GM19463 (cell line): Measurements from ENCODE around the gene SAMD4B.
"Not testable (repeated sequence)": the region's sequence is repeated elsewhere in the genome, so short reads cannot be mapped to it uniquely, and the experiment has no call there.

Source experiments
- ATAC-seq: cut with Tn5 transposase; IDR thresholded peaks from one replicate; pipeline ENCODE4 v1.9.1; 2021; ENCODE audit warnings: mild to moderate bottlenecking, moderate library complexity; ENCODE audit not compliant: unreplicated experiment

The SAMD4B gene

DNA sequence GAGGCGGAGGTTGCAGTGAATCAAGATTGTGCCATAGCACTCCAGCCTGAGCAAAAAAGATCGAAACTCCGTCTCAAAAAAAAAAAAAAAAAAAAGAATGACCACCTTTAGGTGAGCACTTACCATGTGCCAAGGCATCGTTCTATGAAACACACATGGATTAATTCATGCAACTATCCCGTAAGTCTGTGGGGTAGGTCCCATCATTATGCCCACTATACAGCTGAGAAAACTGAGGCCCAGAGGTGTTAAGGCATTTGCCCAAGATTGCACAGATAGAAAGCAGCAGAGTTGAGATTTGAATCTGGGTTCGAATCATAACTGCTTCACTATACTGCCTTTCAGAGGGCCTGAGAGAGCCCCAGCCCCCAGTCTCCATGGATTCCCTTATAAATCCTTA is 8.7 kb upstream of the SAMD4B start:
- ATAC-seq, result no peak

DNA sequence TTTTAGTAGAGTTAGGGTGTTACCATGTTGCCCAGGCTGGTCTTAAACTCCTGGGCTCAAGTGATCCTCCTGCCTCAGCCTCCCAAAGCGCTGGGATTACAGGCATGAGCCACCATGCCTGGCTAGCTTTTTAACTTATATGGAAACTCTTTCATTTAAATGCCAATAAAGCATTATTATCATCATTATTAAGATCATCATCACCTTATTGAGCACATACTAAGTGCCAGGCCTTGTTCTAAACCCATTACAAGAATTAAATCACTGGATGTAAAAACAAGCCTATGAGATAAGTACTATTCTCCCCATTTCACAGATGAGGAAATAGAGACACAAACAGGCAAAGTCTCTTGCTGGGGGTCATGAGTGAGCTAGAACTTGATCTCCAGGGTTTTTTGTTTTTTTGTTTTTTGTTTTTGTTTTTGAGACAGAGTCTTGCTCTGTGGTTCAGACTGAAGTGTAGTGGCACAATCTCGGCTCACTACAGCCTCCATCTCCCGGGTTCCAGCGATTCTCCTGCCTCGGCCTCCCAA is 7.7 kb upstream of the SAMD4B start:
- no peak for ATAC-seq

DNA sequence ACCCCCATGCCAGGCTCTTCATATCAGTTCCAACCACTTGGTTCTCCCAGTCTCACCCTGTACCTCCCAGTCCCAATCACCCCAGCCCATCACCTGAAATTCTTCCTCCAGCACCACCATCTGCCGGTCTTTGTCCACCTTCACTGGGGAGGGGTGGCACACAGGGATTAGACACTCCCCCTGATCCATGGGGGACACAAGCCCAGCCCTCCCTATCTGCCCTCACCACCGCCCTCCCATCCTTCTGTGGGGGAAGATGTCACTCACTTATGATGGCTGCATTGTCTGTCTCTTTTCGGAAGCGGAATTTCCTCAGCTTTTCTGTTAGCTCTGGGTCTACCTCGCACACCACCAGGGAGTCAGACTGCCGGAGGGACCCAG is 7.1 kb upstream of the SAMD4B start:
- ATAC-seq, result no peak

DNA sequence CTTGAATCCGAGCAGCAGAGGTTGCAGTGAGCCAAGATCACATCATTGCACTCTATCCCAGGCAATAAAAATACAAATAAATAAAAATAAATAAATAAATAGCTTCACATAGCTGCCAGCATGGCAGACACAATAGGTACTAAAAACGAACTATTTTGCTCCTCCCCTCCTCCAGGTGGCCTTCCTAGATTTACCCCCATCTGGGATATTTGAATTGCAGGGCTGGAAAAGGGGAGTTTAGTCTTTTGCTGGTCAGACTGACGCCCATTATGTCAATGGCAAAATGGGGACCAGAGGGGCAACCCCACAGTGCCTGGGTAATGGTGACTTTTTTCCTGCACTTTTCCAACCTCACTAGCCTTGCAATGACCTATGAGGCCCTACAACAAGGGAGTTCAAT is 5.7 kb upstream of the SAMD4B start:
- no peak for ATAC-seq

DNA sequence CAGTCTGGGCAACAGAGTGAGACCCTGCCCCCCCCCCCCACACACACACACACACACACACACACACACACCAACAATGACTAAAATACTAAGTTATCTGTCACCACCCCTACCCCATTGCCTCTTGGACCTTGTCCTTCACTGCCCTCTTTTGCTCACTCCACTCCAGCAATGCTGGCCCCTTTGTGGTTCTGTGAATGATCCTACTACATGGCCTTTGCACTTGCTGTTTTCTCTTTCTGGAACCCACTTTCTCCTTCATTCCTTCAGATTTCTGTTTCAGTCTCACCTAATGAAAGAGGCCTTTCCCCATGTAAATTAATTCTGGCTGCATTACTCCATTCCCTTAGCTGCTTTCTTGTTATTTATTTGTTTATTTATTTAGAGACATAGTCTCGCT is 2.5 kb upstream of the SAMD4B start:
- ATAC-seq, result no peak

DNA sequence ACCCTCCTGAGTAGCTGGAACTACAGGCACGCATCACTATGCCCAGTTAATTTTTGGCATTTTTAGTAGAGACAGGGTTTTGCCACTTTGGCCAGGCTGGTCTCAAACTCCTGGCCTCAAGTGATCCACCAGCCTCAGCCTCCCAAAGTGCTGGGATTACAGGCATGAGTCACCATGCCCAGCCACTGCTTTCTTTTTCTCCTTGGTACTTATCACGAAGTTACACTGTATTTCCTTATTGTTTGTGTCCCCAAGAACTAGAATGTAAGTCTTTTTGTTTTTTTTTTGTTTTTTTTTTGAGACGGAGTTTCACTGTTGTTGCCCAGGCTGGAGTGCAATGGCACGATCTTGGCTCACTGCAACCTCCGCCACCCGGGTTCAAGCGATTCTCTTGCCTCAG is 2.1 kb upstream of the SAMD4B start:
- not testable (repeated sequence) for ATAC-seq

DNA sequence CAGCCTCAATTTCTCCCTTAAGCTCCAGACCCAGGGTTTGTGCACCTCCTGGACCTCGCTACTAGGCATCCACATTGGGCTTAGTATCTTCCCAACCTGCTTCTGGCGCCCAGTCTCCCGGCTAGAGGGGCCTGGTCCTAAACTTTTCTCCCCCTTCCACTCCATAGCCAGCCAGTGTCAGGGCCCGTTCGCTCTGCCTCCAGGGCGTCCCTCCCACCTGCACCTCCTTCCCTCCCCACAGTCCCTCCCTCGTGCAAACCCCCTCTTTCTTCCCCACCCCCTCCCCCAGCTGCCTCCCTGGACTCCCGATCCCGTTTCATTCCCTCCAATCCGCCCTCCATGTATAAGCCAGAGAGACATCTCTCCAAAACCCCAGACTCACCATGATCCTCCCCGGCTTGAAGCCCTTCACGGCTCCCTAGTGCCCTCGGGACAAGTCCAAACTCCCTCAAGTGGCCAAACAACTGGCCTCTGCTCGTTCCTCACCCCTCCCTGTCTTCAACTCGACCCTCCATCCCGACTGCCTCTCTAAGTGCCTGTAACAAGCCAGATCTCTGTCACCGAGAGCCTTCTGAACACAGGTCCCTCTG is 997 bp upstream of the SAMD4B start:
- ATAC-seq, result no peak

DNA sequence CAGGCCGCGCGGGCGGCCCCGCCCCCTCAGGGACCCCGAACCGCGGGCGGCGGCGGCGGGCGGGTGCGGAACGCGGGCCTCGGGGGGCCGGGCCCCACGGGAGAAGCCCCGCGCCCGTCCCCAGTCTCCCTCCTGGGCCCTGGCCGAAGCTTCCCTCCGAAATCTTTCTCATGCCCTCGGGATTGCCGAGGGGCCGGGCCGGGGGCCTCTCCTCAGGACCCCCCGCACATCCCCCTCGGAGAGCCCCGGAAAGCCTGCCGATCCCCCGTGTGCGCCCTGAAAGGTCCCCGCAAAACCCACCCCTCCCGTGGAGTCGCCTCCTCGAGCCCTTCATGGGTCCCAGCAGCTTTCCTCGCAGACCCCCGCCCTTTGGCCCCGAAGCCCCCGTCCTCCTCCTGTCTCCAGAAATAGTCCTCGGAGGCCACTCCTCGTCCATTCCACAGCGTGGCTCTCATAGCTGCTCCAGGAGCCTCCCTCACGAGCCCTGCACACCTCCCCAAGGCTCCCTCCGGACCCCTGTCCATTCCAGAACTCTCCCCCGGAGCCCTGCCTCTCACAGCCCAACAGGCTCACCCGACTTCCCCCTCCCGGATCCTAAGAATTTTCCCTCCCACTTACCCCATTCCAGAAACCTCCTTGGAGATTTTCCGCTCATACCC is 555 bp downstream of the SAMD4B start:
- no peak for ATAC-seq

DNA sequence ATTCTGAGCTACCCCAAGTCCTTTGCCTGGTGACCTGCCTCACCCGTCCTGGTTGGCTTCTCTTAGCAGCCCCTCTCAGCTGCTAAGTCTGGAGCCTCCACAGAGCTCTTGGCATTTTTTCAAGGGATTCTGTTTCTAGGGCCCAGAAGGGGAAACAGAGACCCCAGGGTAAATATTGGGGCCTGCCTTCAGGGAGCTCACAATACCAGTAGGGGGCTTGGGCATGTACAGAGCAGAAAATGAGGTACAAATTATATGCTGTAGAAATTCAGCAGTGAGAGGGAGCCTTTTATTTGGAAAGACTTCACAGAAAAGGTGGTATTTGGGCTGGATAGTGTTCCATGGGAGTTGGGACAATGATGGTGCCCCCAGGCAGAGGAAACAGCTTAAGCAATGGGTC is 3.7 kb downstream of the SAMD4B start:
- no peak for ATAC-seq

DNA sequence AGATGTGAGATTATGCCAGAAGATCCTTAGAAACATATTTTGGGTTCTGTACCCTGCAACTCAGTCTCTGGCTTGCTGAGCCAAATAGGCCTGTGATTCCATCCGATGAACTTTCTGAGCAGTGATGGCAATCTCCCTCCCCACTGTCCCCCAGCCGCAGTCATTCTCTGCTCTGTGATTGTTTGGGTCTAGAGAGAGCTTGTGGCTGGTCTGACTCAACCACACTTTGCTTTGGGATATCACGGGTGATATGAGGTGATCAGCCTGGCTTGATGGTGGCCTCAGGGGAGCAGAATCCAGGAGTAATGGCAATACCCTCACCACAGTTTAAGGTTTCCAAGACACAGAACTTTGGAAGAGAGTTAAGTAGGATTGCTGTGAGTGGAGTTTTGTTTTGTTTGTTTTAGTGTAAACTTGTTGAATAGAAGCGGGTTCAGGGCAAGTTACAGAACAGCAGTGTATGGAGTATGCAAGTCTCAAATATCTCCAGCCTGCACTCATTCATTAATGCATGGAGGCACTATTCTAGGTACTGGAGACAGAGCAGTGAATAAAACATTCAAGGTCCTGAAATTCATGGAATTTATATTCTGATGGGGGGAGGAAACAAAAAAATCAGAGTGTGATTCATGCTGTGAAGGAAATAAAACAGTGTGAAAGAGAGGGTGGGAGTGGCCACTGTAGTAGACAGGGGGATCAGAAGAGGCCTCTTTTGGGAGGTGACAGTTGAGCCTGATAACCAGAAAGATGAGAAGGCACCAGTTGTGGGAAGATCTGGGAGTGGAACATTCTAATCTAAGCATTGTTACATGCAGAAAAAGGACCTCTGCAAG is 5.3 kb downstream of the SAMD4B start:
- no peak for ATAC-seq

DNA sequence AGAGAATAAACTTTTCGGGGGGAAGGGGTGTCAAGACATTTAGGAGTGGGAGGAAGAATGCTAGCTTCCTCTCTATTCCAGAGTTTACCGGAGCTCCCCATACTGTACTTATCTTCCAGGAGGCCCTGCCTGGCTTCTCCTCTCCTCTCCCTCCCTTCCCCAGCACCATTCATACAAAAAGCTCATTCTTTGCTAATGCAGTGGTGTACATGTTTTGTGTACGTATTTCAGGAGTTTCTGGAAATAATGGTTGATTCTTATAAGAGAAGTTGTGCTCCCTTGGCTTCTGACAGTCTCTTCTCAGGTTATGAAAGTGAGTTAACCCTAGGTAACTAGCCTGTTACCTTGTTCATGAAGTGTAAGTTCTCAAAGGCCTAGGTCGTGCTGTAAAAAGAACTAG is 7.1 kb downstream of the SAMD4B start:
- ATAC-seq, result no peak

DNA sequence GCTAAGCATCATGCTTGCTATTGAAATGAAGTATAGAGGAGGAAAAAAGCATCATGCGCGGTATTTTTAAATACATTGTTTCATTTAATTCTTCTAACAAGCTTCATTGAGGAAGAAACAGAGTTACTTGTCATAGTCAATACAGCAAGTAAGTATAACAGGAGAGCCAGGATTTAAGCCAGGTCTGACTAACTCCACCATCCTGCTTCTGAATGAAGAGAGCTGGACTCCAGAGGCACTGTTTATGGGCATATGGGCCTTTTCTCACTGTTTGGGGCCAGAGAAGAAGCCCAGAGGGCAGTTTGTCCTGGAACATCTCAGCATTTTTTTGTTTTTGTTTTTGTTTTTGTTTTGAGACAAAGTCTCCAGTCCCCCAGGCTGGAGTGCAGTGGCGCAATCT is 7.9 kb downstream of the SAMD4B start:
- ATAC-seq, result no peak

DNA sequence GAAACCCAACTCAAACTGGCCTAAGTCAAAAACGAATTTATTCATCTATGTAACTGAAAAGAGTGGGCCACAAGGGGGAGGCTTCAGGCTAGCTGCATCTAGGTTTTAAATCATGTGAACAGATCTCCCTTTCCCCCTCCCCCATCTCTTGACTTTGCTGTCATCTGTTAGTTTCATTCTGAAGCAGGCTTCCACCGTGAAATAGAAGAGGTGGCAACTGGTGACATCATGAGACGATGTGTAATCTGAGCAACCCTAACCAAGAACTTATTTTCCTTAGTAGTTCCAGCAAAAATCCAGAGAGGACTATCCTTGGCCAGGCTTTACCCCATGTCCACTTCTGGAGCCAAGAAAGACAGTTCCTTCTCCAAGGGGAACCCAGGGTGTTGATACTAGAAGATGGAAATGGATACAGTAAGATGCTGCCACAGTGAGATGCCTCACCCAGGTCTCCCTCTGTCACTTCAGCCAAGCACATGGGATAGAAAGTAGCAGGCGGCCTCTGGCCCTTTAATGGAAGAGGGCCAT is 9.4 kb downstream of the SAMD4B start:
- ATAC-seq, result peak; percentile 61

DNA sequence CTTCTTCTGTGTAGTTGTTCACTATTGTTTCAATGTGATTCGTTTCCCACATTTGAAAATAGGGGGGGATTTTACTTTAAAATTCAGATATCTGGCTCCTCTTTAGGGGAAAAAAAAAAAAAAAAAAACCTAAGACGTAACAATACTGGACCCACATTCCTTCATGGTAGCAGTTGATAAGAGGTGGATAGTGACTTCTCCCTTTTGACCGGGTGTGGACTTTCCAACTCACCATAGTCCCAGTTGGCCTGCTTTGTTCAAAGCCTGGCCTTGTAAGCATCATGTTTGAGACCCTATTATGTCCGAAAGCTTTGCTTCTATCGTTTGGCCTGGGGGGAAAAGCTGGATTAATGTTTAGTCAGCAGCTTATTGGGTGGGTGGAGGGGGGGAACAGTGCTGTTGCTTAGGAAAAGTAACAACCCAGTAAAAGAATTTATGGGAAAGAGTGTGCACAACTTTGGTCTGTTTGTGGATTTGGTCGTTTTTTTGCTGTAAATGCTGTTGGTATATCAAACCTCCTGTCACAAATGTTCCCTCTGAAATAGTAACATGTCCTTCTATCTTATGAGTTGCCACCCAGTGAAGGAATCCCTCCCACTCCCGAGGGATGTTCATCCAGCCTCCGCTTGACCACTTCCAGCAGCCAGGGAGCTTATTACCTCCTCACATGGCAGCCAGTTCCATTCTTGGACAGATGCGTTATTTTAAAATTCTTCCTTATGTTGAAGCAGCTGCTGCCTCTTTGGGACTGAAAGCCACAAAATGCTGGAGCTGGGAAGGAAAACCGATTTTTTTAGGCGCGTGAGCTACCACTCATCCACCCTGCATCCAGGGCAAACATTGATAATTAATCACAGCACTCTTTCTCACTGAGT is 10.4 kb downstream of the SAMD4B start:
- no peak for ATAC-seq

DNA sequence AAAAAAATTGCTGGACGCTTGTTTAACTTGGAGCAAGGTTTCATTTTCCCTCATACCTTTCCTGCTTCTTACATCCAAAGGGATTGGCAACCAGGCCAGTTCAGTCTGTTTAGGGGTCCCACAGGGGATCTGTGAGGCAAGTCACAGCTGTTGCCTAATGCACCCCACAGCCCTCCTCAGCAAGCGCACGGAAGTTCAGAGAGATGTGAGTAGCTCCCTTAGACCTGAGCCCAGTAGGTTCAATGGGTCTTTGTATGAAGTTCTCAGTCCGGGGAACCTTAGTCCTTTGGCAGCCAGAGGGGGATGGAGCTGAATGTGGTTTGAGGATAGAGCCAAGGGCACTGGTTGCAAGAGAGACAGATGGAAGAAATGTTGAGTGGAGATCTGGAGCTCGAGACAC is 13.0 kb downstream of the SAMD4B start:
- ATAC-seq, result no peak

DNA sequence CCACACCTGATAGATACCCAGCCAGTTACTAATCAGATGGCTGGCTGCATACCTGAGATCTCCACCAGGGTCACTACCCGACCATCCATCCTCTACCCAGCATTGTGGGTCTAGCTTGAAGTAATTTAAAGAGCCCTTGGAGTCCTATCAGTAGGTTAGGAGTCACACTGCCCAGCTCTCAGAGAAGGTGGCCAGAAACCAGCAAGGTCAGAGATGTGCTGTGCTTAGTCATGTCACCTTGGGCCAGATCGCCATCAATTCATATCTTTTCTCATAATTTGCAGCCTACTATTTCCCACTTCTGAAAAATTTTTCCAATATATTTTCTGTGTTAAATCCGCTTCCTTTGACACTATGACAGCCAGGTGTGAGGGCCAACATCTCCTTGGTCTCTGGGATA is 13.9 kb downstream of the SAMD4B start:
- ATAC-seq, result no peak

DNA sequence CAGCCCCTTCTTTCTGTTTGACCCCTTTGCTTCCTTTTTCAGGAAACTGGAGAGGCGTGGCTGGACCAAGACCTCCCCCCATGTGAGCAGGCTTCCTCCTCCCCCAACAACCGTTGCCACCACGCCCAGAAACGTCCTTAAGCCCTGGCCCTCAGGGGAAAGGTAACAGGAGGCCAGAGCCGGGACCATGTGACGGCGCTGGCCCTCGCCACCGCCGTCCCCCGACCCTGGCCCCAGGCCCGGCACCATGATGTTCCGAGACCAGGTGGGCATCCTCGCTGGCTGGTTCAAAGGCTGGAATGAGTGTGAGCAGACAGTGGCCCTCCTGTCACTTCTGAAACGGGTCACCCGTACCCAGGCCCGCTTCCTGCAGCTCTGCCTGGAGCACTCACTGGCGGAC is 14.4 kb downstream of the SAMD4B start:
- ATAC-seq, result no peak

DNA sequence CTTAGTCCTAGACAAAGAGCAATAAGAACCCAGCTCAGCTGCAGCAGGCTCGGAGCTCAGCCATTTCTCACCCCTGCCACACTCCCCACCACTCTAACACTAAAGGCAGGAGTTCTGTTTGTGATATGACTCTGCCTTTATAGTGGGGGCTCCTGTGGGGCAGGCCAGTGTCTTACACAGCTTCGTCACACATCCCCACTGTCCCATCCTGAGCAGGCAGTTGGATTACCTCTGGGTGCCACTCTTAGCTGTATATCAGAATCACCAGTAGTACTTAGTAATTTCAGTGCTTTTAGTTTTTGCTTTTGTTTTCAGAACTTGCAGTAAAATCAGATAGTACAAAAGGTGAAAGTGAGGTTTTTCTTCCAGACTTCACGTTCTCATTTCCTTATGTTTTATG is 16.8 kb downstream of the SAMD4B start:
- ATAC-seq, result no peak

DNA sequence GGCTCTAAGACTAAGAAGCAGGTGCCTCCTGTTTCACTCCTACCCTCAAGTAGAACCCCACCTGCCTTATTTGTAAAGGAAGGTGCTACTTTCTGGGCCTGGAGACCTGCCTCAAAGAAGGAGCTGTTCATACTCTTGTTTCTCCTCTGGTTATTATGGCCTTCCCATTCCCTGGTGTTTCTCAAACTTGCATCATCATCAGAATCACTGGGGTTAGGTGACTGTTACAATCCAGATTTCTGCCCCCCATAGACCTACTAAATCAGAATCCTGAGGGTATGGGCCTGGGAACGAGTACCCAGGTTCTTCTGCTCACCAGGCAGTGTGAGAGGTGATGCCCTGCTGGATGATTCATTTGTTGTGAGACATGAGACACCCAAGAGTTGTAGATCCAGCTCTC is 18.4 kb downstream of the SAMD4B start:
- ATAC-seq, result no peak

DNA sequence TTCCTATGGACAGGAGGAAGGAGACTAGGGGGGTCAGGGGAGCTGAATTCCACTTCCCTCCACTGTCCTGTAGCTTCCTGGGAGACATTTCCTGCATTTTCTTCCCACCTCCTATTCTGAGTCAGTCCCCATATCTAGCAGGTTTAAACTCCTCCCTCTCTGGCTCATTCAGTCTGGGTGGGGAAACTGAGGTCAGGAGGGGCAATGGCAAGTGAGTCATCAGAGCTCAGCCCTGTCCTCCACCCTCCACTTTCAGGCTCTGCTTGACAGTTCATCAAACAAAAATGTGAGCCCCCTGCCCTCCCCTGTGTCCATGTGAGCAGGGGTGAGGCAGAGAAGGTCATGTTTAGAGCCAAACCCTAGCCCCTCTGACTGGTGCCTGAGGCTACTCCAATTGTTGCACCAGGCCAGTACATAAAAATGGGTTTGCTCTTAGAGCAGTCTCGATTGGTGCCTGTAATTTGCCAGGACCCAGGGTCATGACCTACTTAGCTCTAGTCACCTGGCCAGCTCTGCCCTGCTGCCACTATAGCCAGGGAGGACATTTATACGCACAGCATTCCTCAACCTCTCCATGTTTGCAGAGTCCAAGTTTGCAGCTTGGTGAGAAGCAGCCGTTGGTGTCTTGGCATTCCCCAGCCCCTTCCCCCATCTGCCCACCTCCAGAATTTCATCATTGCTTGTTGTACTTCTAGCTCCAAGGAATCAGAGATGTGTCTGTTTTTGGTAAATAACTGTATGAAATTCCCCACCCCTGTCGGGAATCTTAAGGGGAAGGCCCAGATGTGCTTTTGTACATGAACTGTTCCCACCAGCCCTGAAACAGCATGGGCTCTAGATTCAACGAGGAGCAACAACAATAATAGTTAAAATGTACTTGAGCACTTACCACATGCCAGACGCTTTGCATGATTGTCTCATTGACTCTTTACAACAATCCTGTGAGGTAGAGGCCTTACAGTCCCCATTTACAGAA is 20.7 kb downstream of the SAMD4B start:
- ATAC-seq, result no peak
